Dermis lymphatic vessel endothelial cell (primary cell): ENCODE measurements around the gene MARCHF2. TPM values are rescaled to one million over a fixed set of nuclear protein-coding genes. Genes with fewer than 3 reads are reported as not detected.

ENCODE experiments used
- total RNA-seq: library from RNA; depleted of rRNA; stranded (reverse); fragments of >200 nt; gene quantifications from 2 replicates; pipeline ENCODE4 v1.2.1, GENCODE V29; 2014

Gene MARCHF2
- 127 and 210 TPM in 2 replicates for total RNA-seq

GRCh38 chr19:8412783-8413628 is at the start of gene MARCHF2:
Gene MARCHF2, plus strand, starts transcription at chr19:8413305. Its CDS starts 8,536 bp downstream, at chr19:8421841.

GRCh38 chr19:8363803-8364771 is 49.0 kb upstream of the MARCHF2 start, which contains the start of gene ANGPTL4:
Gene ANGPTL4, plus strand, starts transcription at chr19:8364155. Its CDS starts 167 bp downstream, at chr19:8364322.

GRCh38 chr19:8389891-8390616 is 23.1 kb upstream of the MARCHF2 start, which contains the start of gene RAB11B:
Gene RAB11B, plus strand, starts transcription at chr19:8390360. Its CDS starts 57 bp downstream, at chr19:8390417.

GRCh38 chr19:8444677-8445487 is 31.8 kb downstream of the MARCHF2 start, which contains the start of gene HNRNPM:
Gene HNRNPM, plus strand, starts transcription at chr19:8444975. Its CDS starts 24 bp downstream, at chr19:8444999.

Other genes starting within 250 kb of the MARCHF2 start
- gene CERS4, start 203.9 kb upstream of the MARCHF2 start, total RNA-seq: 10.5 and 18.5 TPM in 2 replicates
- gene CD320, start 104.9 kb upstream of the MARCHF2 start, total RNA-seq: 18.5 and 20.7 TPM in 2 replicates
- gene NDUFA7, start 91.9 kb upstream of the MARCHF2 start, total RNA-seq: 20.8 and 22.3 TPM in 2 replicates
- 211 and 282 TPM in 2 replicates for gene RPS28, start 91.8 kb upstream of the MARCHF2 start, total RNA-seq
- 106 and 121 TPM in 2 replicates for gene KANK3, start 70.0 kb upstream of the MARCHF2 start, total RNA-seq
- gene ANGPTL4, start 49.1 kb upstream of the MARCHF2 start, total RNA-seq: 2.0 and 2.1 TPM in 2 replicates
- 49.6 and 64.0 TPM in 2 replicates for gene RAB11B, start 22.9 kb upstream of the MARCHF2 start, total RNA-seq
- gene HNRNPM, start 31.7 kb downstream of the MARCHF2 start, total RNA-seq: 52.8 and 63.1 TPM in 2 replicates
- not detected in 2 replicates for gene PRAM1, start 89.3 kb downstream of the MARCHF2 start, total RNA-seq
- 2.9 and 4.6 TPM in 2 replicates for gene ZNF414, start 100.9 kb downstream of the MARCHF2 start, total RNA-seq
- gene MYO1F, start 164.1 kb downstream of the MARCHF2 start, total RNA-seq: 0.26 and 0.54 TPM in 2 replicates
- gene ADAMTS10, start 197.4 kb downstream of the MARCHF2 start, total RNA-seq: 11.1 TPM in 2 replicates
- gene NFILZ, start 217.3 kb downstream of the MARCHF2 start, total RNA-seq: not detected in 2 replicates